G401 (cell line): Measurements from ENCODE around the gene PPARD. TPM values are rescaled to one million over a fixed set of nuclear protein-coding genes. Genes with fewer than 3 reads are reported as not detected.

ENCODE experiments used
- DNase-seq: peaks from one replicate; pipeline ENCODE4 v3.0.0-alpha.2; 2015; ENCODE audit warnings: low spot score
- in situ Hi-C: cut with HindIII; loops from 2 replicates; pipeline ENCODE4 v1.10.0; 2016; ENCODE audit warnings: low sequenced_read_pairs, mixed read lengths
- total RNA-seq: library from RNA; depleted of rRNA; stranded (reverse); fragments of >200 nt; shearing (Covaris generic); gene quantifications from 2 replicates; pipeline ENCODE4 v1.2.3, GENCODE V29; 2014

PPARD gene
- total RNA-seq, 1 experiment from 2014 or later = 4.2 TPM

DNA sequence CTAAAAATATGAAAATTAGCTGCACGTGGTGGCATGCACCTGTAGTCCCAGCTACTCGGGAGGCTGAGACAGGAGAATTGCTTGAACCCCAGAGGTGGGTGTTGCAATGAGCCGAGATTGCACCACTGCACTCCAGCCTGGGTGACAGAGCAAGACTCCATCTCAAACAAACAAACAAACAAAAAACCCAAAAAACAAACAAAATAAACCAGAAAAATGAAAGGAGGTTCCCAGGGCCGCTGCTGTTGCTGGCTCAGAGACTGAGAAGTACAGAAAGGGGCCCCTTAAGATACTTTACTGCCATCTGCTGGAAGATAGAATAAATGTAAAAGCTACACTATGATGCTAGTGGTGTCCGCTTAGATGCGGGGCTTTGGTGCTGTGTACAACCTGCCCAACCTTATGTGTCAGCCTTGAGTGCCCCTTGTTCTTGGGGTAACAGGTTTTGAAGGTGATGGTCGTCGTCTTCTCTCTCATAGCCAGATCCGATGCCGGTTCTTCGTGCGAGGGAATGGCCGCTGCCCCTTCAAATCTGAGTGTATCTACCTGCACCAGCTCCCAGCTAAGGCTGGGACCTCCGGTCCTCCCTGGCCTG is 107.0 kb downstream of the PPARD start:
- DNase-seq = peak; percentile 86

DNA sequence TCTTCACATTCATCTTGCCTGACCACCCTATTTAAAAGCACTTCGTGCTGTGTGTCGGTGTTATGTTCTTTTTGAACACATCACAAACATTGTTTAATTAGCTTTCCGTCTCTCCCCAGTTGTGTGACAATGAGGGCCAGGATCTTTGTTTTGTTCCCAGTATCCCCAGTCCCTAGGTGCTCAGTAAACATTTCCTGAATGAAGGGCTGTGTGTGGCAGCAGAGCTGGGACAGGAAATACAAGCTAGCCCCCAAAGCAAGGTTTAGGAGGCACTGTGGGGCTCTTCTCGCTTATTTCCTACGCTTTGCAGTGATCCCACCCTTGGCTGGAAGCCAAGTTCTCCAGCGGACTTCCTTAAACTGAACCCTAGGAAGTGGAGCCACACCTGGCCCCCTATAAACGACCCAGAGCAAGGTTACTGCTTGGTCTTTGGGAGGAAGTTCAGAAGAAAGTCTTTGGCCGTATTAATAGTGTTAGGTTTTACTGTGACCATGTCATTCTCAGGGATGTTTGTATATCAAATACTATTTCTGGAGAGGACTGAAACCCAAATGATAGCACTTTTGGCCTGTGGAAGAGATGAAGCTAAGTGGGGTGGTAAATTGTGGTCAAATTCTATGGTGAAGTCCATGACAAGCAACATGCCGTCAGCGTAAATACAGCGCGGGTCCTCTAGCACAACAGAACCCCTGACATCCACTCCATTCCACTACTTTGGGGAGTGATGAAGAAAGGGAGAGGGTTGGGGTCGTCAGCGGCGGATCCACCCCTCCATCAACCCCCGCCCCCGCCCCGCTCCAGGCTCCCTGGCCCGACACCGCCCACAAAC is 109.2 kb downstream of the PPARD start:
- no peak for DNase-seq
- in situ Hi-C loops = no loop called here

More for the DNA sequence above, 107.0 kb downstream of the PPARD start:
- in situ Hi-C loops = no loop called here

DNA sequence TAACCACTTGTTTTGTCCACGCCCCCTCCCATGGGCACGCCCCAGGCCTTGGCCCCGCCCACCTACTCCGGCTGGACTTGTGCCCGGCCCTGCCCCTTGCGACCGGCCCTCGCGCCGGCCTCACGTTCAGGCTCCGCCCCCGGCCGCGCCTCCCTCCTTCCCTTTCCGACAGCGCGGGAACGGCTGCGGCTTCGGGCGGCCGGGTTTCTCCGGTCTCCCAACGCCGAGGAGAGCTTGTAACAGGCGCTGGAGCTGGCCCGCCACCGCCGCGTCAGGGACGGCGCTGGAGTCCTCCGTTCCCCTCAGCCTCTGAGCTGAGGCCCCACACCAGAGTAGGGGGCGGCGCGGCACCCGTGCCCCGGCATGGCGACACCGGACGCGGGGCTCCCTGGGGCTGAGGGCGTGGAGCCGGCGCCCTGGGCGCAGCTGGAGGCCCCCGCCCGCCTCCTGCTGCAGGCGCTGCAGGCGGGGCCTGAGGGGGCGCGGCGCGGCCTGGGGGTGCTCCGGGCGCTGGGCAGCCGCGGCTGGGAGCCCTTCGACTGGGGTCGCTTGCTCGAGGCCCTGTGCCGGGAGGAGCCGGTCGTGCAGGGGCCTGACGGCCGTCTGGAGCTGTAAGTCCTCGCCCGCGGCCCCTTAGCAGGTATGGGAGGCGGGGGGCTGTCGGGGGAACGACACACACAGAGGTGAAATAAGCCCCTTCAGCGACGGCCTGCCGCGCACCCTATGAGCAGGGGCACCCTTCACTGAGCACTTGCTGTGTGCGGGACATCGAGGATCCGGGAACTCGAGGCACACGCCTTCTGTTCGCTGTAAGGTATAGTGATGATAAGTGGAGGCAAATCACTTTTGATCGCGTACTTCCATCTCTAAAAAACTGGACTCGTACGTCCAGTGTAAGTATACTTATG is 110.1 kb downstream of the PPARD start, which contains the start of gene FANCE:
FANCE (plus strand) TSS at position 156 of the 908 bp plus-strand sequence; CDS start at position 364, 208 bp downstream.
- in situ Hi-C loops = no loop called here
- peak; percentile 84 for DNase-seq

DNA sequence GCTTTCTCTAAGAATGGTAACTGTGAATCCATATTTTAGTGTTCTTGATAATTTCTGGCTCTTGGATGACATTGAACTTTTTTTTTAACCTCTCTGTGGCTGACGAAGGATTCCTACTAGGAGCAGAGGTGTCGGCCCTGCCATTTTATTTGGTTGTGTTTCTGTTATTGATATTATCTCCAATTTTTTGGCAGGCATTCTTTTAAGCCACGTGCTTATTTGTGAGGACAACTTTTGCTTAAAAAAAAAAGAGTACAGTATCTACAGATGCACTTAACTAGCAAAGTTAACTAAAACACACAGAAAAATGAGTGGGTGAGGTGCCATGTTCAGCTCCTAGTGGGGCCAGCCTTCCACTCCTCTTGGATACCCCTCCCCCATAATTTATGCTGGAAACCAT is 110.9 kb downstream of the PPARD start:
- DNase-seq = no peak
- in situ Hi-C loops = no loop called here

DNA sequence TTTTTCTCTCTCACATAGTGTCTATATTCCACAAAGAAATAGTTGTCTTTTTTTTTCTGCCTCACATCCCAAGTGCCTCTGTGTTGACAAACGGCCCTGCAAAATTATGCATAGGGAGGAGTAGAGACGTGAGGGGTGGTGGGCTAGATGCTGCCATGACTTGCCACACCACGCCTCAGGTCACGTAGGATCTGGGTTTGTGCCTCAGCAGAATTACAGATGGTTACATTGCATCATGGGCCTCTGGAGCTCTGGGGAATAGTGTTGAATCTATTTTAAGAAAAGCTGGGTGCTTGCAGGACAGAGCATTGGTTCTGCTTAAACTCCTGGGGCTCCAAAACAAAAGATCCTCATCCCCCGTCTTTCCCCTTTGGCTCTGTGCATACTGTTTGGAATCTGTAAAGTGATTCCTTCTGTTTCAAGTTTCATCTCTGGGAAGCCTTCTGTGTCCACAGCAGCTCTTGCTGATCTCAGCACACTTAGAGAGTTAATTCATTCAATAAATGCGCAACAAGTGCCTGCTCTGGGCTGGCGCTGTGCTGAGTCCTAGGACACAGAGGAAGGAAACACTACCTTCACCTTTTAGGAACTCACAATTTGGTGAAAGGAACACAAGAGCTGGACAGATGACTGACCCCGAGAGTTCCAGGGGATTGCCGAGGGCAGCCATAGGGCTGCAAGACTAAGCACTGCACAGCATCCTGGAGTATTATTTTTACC is 112.2 kb downstream of the PPARD start:
- in situ Hi-C loops = no loop called here
- no peak for DNase-seq

DNA sequence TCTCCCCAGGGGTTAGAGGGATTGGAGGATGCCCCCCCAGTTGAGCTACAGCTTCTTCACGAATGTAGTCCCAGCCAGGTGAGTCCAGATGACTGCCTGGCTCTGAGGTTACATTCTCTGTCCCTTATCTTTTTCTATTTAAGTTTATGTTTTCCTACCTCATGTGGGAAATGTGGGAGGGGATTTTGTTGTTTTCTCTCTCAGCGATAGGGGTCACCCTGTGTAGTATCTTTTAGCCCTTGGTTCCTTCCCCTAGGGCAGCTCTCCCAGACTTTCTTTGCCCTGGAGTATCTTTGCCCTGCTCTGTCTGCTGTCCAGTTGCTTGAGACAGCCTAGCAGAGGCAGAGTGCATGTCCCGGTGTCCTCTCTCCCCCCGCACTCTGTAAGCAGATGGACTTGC is 115.5 kb downstream of the PPARD start:
- in situ Hi-C loops = no loop called here
- DNase-seq = no peak

DNA sequence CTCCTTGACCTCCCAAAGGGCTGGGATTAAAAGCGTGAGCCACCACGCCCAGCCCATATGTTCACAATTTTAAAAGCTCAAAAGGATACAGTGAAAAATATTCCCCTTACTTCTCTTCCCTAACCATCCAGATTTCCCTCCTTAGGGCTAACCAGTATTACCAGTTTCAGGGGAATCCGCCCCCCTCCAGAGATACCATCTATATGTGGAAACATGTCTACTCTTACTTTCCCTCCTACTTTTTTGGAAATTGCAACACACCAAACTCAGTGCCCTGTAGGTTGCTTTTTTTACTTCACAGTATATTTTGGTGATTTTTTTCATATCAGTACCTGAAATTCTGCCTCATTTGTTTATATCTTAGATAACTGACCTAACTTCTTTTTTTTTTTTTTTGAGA is 118.9 kb downstream of the PPARD start:
- in situ Hi-C loops = no loop called here
- DNase-seq = no peak

DNA sequence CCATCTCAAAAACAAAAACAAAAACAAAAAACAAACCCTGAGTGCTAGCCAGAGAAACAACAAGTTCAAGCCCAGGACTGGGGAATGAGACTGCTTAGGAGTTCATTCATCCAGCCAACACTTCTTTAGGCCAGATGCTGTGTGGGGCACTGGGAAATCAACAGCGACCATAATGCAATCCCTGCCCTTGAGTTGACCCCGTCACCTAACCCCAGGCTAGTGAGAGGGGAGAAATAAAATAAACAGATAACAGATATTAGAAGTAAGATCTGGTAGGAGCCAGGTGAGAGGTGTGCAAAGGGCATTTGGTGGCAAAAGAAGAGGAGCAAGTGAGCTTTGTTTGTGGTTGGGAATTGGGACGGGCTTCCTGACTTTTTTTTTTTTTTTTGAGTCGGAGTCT is 120.9 kb downstream of the PPARD start:
- in situ Hi-C loops = no loop called here
- DNase-seq = no peak

DNA sequence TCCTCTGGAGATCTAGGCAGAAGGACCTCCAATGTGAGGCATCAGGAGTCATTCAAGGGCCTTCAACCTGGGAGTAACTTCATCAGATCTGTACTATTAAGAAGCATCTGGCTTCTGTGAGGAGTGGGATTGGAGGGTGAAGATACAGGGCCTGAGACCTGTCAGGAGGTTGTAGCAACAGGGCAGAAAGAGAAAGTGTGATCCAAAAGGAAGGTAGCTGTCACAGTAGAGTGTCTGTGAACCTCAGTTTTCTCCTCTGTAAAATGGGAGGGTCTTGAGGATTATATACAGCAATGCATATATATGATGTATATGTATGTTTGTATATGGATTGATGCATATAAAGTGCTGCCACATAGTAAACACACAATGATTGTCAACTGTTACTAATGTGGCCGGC is 123.3 kb downstream of the PPARD start:
- in situ Hi-C loops = no loop called here
- DNase-seq = no peak

DNA sequence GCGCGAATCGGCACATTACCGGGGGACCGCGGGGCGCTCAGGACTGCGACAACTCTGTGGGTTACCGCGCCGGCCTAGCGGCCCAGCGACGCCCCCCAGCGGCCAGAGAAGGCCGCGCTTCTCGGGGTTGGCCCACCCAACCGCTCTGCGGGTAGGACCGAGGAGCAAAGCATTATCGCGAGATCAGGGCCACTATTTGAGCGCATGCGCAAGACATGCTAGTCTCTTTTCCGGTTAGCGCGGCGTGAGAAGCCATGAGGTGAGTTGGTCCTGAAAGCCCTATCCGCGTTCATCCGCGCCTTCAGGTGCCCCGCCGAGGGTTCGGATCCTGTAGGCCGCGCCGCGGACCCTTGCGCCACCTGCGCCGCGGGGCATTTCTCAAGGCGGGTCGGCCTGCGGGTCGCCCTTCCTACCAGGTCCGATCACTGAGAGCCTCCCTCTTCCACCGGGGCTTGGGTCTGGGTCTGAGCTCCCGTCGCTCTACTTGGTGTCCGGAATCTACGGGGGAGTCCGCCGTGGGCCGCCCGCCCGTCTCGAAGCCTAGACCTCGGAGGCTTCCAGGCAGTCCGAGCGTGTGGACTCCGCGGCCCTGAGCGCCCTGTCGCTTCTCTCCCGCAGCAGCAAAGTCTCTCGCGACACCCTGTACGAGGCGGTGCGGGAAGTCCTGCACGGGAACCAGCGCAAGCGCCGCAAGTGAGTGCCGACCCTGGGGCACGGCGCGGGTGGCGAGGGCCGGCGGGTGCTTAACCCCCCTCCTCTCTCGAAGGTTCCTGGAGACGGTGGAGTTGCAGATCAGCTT is 126.0 kb downstream of the PPARD start, which contains the start of gene RPL10A:
RPL10A (plus strand) TSS at position 221 of the 799 bp plus-strand sequence; CDS start at position 255, 34 bp downstream.
- in situ Hi-C loops = no loop called here
- DNase-seq = peak; percentile 96

DNA sequence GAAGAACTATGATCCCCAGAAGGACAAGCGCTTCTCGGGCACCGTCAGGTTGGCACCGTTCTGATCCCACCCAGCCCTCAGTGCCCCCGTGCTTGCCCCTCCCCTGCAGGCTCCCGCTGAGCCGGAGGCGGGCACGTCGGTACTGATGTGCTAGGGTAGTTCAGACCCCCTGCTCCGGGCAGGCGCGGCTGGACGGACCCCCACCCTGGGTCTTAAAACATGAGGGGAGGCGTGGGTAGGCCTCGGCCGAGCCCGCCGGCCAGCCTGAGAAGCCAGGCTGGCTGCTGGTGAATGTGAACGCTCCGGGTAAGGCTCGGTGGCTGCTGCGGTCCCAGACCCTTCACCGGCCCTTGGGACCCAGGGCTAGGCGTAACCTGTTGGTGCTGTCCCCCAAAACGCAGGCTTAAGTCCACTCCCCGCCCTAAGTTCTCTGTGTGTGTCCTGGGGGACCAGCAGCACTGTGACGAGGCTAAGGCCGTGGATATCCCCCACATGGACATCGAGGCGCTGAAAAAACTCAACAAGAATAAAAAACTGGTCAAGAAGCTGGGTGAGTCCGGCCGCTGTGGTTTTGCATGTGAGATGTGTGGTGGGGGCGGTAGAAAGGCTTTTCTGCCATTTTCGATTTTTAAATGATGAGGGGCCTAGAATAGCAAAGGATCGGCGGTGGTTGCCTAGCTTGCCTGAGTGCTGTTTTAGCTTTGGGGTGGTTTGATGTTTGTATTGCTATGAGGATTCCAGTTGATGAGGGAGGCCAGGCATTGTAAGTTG is 126.8 kb downstream of the PPARD start:
- no peak for DNase-seq
- in situ Hi-C loops = no loop called here

DNA sequence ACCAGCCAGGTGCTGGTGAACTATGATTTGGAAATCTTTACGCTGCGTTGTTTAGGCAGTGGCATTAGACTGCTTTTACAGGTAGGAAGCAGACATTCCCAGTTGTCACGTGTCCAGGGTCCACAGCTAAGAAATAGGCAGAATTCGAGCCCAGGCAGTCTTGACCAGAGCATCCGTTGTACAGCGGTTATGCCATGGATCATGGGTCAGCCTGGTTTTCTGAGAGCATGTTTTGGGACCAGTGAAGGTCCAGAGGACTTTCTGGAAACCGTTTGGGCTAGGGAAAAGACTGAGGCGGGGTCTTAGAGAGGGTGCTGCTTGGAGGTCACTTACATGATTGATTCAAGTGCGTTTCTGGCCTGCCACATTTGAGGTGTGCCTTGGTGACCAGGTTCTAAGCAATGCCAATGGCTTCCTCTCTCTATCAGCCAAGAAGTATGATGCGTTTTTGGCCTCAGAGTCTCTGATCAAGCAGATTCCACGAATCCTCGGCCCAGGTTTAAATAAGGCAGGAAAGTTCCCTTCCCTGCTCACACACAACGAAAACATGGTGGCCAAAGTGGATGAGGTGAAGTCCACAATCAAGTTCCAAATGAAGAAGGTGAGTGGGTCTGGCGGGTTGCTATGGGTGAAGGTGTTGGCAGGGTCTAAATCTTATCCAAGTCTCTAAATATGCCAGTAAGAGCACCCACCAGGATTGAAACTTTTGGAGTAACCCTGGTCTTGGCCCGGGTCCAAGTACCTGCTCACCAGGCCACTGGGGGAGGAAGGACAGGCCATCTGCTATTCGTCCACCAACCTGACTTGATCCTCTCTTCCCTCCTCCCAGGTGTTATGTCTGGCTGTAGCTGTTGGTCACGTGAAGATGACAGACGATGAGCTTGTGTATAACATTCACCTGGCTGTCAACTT is 127.6 kb downstream of the PPARD start:
- peak; percentile 41 for DNase-seq
- in situ Hi-C loops = no loop called here

DNA sequence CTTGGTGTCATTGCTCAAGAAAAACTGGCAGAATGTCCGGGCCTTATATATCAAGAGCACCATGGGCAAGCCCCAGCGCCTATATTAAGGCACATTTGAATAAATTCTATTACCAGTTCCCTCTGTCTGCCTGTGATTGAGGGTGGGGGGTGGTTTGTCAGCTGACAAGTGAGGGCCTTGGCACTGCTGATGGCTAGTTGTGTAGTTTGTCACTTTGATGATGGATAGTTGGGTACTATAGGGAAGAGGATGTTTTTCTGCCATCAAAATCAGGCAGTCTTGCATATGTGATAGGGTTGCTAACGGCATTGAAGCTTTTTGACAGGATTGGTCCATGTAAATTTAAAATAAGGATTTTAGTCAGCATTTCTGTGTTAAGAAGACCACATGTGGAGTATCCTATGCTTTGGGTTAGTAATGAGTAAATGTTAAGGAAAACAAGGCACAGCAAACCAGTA is 128.3 kb downstream of the PPARD start:
- in situ Hi-C loops = no loop called here
- DNase-seq = no peak

DNA sequence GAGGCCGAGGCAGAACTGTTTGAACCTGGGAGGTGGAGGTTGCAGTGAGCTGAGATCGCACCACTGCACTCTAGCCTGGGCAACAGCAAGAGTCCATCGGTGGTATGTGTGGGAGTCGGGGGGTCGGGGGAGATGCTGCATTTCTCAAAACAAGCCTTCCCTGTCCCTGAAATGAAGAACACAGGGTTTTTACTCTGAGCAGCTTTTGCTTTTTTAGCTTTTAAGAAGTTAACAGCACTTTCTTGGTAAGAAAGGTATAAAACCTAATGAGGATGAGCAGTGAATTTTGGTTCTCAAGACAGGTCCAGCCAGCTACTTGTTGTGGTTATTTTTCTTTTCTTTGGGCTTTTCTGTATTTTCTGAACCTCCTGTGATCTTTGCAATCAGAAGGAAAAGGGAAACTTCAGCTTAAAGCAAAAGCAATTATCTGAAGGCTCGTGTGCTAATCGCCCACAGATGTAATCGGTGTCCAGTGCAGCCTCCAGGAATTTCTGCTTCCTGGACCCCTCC is 129.5 kb downstream of the PPARD start:
- no peak for DNase-seq
- in situ Hi-C loops = no loop called here

DNA sequence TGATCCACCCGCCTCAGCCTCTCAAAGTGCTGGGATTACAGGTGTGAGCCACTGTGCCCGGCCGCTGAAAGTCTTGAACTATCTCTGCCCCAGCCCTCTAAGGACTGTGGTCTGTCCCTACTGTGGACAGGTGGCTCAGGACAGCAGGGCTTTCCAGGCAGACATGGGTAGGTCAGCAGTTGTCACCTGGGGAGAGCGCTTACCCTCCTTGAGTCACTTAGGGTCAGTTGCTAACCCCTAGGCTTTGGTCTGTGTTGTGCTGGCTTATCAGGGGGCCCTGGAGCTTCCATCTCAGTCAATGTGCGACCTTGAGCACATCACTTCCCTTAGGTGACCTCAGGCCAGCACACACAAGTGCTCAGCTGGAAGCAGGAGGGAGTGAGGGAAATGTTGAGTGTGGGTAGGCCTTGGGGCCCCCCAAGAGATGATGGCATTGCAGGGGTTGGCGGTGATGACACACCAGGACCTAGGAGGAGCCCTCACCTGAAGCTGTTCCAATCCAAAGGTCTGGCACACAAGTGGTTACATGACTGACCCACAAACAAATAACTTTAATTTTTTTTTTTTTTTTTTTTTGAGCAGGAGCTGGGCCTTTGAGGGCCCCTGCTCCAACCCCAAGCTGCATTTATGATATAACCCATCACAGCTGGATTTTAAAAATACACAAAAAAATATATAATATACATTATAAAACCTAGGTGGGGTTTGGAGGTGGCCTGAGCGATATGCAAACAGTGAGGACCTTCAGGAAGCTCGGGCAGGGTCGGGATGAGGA is 130.9 kb downstream of the PPARD start:
- no peak for DNase-seq
- in situ Hi-C loops = no loop called here

DNA sequence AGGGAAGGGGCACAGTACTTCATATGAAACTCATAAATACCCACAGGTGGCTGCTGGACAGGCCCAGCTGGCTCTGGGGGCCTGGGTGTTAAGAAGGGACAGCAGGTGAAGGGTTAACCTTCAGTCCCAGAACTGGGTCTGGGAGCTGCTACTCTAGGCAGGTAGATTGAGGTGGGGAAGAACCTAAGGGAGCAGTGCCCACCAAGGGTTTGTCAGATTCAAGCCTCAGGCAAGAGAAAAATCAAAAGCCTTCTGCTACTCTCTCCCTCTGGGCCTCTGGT is 131.4 kb downstream of the PPARD start:
- DNase-seq = no peak
- in situ Hi-C loops = no loop called here
